NCI-H1092 (cell line): Measurements from ENCODE around the gene FOSL1.

Source experiments
- DNase-seq: peaks from one replicate; lab custom pipeline; 2025; lab: John Stamatoyannopoulos, UW

Gene FOSL1

GRCh38 chr11:65900125-65900898 is at the start of gene FOSL1:
Gene FOSL1 (minus strand): TSS chr11:65900388. CDS start chr11:65900339, 49 bp downstream.
- no peak for DNase-seq

- no peak for DNase-seq
Observed at GRCh38 chr11:65947603-65948125, 47.5 kb upstream of the FOSL1 start.

GRCh38 chr11:65947133-65947532 is 46.9 kb upstream of the FOSL1 start:
- no peak for DNase-seq

- DNase-seq: no peak
Observed at GRCh38 chr11:65946655-65947054, 46.5 kb upstream of the FOSL1 start.

GRCh38 chr11:65945941-65946558 is 45.9 kb upstream of the FOSL1 start:
- DNase-seq: no peak

- DNase-seq: no peak
Observed at GRCh38 chr11:65945430-65945911, 45.3 kb upstream of the FOSL1 start, which contains the start of gene TSGA10IP. Gene TSGA10IP (plus strand): TSS chr11:65945480. CDS start chr11:65945676, 196 bp downstream.

- DNase-seq: no peak
Observed at GRCh38 chr11:65944767-65945166, 44.6 kb upstream of the FOSL1 start.

GRCh38 chr11:65944191-65944590 is 44.0 kb upstream of the FOSL1 start:
- DNase-seq: no peak

GRCh38 chr11:65942531-65942930 is 42.3 kb upstream of the FOSL1 start:
- no peak for DNase-seq

GRCh38 chr11:65941720-65942310 is 41.6 kb upstream of the FOSL1 start:
- DNase-seq: no peak

- no peak for DNase-seq
Observed at GRCh38 chr11:65937766-65938165, 37.6 kb upstream of the FOSL1 start.

GRCh38 chr11:65934014-65934413 is 33.8 kb upstream of the FOSL1 start:
- DNase-seq: no peak

GRCh38 chr11:65932558-65932919 is 32.4 kb upstream of the FOSL1 start:
- no peak for DNase-seq

GRCh38 chr11:65931773-65932557 is 31.8 kb upstream of the FOSL1 start:
- no peak for DNase-seq

GRCh38 chr11:65928667-65929066 is 28.5 kb upstream of the FOSL1 start:
- DNase-seq: no peak

- DNase-seq: no peak
Observed at GRCh38 chr11:65927904-65928397, 27.8 kb upstream of the FOSL1 start.

GRCh38 chr11:65925397-65925796 is 25.2 kb upstream of the FOSL1 start:
- DNase-seq: no peak

- DNase-seq: no peak
Observed at GRCh38 chr11:65922565-65922964, 22.4 kb upstream of the FOSL1 start.

- no peak for DNase-seq
Observed at GRCh38 chr11:65921876-65922275, 21.7 kb upstream of the FOSL1 start.

GRCh38 chr11:65921033-65921555 is 20.9 kb upstream of the FOSL1 start:
- DNase-seq: no peak

GRCh38 chr11:65920372-65920802 is 20.2 kb upstream of the FOSL1 start:
- no peak for DNase-seq
